NT2/D1 (cell line): ENCODE measurements around the gene RANBP10.

Experiments used
- DNase-seq: peaks from one replicate; pipeline ENCODE4 v3.0.0-alpha.2; 2011; ENCODE audit warnings: low read depth, low spot score
- H3K27me3 ChIP-seq: 2 replicates; pipeline ENCODE4 v1.6.0; 2011; ENCODE audit warnings: mild to moderate bottlenecking; ENCODE audit not compliant: insufficient read length, insufficient read depth
- H3K36me3 ChIP-seq: 2 replicates; pipeline ENCODE4 v1.6.1; 2011; ENCODE audit warnings: mild to moderate bottlenecking, low read length, mixed read lengths; ENCODE audit not compliant: insufficient read depth, insufficient read length
- H3K4me1 ChIP-seq: 2 replicates; pipeline ENCODE4 v1.5.1; 2011; ENCODE audit not compliant: insufficient read depth, insufficient read length
- H3K4me3 ChIP-seq: 2 replicates; pipeline ENCODE4 v1.5.1; 2011; ENCODE audit warnings: low read depth; ENCODE audit not compliant: insufficient read length
- H3K9ac ChIP-seq: 2 replicates; pipeline ENCODE4 v1.6.0; 2011; ENCODE audit warnings: low read depth; ENCODE audit not compliant: insufficient read length
- H3K9me3 ChIP-seq: 2 replicates; pipeline ENCODE4 v1.5.1; 2011; ENCODE audit warnings: mild to moderate bottlenecking, low read length; ENCODE audit not compliant: insufficient read depth
- SUZ12 ChIP-seq: IDR thresholded peaks from 2 replicates; pipeline ENCODE4 v1.6.1; 2011; ENCODE audit not compliant: insufficient read length, insufficient read depth; ENCODE audit errors: extremely low read depth
- YY1 ChIP-seq: IDR thresholded peaks from 2 replicates; pipeline ENCODE4 v1.6.1; 2011; ENCODE audit not compliant: insufficient read length, insufficient read depth
- ZNF274 ChIP-seq: IDR thresholded peaks from 2 replicates; pipeline ENCODE4 v1.6.1; 2011; ENCODE audit warnings: mild to moderate bottlenecking, low read depth, low read length

Gene RANBP10

DNA sequence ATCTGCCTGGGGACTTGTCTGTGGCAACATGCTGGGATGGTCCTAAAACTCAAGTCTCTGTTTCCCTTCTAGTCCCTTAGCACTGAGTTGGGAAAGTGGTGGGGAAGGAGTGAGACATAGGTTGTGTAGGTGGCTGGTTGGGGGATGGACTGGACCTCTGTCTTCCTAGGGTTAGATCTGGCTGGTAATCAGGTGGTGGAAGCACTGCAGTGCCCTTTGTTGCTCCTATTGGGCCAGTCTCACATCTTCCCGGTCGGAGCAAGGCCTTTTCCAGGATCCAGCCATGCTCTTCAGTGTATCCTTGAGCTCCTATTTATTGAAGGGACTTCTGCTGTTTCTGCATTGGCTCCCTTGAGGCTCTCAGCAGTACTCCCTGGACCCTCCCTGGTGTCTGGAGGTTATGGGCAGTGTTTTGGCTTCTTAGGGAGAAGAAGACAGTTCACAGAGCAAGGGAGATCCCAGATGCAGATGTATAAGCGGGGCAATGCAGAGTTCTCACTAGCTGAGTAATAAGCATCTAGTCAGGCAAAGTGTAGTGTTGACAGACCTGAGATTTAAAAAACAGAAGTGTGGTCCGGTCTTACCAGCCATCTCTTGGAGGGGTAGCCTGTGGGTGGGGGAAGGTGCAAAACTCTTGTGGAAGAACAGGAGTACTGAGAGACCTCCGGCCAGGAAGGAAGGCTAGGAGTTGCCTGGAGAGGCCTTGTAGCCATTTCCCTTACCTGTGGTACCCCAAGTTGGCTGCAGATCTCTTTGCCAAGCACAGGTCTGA, 39.1 kb upstream of the RANBP10 start:
- Histone ChIP-seq H3K4me1 (peaks cover 8% of the 10 kb centered on the region), H3K9me3 (no peaks in the 10 kb centered on the region), H3K4me3 (peak overlapping the region; percentile 94), H3K36me3 (peaks cover 51% of the 10 kb centered on the region), H3K27me3 (no peaks in the 10 kb centered on the region), H3K9ac (peak overlapping the region; percentile 95)
- no peak for DNase-seq
- TF ChIP-seq ZNF274, result no peak
- TF ChIP-seq SUZ12, result no peak
- TF ChIP-seq YY1, result no peak

DNA sequence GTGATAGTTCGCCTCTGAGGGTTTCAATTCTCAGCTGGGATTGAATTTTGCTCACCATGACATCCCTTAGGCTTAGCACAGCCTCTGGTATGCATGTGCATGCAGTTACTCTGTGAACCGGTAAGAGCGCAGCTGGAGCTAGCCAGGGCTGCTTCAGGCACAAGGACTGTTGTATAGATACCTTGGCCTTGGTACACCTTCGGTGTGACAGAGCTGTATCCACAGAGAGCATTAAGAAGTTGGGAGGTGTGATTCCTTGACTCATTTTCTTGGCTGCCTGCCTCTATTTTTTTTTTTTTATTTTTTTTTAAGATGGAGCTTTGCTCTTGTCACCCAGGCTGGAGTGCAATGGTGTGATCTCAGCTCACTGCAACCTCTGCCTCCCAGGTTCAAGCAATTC, 38.1 kb upstream of the RANBP10 start:
- no peaks in the 10 kb centered on the region for H3K9me3 ChIP-seq
- H3K4me1 ChIP-seq, result peaks cover 8% of the 10 kb centered on the region
- DNase-seq, result no peak
- H3K36me3 ChIP-seq, result peaks cover 44% of the 10 kb centered on the region
- TF ChIP-seq YY1 (no peak), SUZ12 (no peak), ZNF274 (no peak)
- H3K27me3 ChIP-seq, result no peaks in the 10 kb centered on the region
- peak overlapping the region; percentile 23 for H3K9ac ChIP-seq
- H3K4me3 ChIP-seq, result no peak overlapping the region

DNA sequence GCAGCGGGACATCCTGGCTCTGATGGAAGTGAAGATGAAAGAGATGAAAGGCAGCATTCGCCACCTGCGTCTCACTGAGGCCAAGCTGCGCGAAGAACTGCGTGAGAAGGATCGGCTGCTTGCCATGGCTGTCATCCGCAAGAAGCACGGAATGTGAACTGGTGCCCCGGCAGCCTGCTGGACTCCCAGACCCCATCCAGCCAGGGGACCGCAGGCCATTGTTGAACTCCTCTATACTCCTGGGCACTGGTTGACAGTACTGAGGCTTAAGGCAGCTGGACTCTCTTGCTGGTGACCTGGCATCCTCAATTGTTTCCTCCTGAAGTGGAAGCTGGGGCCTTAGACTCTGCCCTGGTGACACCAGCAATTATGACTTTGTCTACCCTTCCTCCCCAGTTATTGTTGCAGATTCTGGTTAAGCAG, 37.0 kb upstream of the RANBP10 start:
- DNase-seq, result no peak
- Histone ChIP-seq H3K4me3 (peak overlapping the region; percentile 95), H3K27me3 (no peaks in the 10 kb centered on the region), H3K4me1 (peaks cover 4% of the 10 kb centered on the region), H3K36me3 (peaks cover 36% of the 10 kb centered on the region), H3K9ac (peak overlapping the region; percentile 98), H3K9me3 (no peaks in the 10 kb centered on the region)
- no peak for TF ChIP-seq ZNF274
- TF ChIP-seq SUZ12, result no peak
- no peak for TF ChIP-seq YY1

DNA sequence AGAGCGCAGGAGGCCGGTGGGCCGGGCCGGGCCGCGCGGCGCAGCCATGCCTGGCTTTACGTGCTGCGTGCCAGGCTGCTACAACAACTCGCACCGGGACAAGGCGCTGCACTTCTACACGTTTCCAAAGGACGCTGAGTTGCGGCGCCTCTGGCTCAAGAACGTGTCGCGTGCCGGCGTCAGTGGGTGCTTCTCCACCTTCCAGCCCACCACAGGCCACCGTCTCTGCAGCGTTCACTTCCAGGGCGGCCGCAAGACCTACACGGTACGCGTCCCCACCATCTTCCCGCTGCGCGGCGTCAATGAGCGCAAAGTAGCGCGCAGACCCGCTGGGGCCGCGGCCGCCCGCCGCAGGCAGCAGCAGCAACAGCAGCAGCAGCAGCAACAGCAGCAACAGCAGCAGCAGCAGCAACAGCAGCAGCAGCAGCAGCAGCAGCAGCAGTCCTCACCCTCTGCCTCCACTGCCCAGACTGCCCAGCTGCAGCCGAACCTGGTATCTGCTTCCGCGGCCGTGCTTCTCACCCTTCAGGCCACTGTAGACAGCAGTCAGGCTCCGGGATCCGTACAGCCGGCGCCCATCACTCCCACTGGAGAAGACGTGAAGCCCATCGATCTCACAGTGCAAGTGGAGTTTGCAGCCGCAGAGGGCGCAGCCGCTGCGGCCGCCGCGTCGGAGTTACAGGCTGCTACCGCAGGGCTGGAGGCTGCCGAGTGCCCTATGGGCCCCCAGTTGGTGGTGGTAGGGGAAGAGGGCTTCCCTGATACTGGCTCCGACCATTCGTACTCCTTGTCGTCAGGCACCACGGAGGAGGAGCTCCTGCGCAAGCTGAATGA, 36.4 kb upstream of the RANBP10 start:
- TF ChIP-seq YY1 (no peak), SUZ12 (no peak)
- H3K9ac ChIP-seq, result peak overlapping the region; percentile 98
- peak overlapping the region; percentile 95 for H3K4me3 ChIP-seq
- no peaks in the 10 kb centered on the region for H3K9me3 ChIP-seq
- DNase-seq, result no peak
- H3K27me3 ChIP-seq, result no peaks in the 10 kb centered on the region
- peaks cover 30% of the 10 kb centered on the region for H3K36me3 ChIP-seq
- H3K4me1 ChIP-seq, result peaks cover 4% of the 10 kb centered on the region

DNA sequence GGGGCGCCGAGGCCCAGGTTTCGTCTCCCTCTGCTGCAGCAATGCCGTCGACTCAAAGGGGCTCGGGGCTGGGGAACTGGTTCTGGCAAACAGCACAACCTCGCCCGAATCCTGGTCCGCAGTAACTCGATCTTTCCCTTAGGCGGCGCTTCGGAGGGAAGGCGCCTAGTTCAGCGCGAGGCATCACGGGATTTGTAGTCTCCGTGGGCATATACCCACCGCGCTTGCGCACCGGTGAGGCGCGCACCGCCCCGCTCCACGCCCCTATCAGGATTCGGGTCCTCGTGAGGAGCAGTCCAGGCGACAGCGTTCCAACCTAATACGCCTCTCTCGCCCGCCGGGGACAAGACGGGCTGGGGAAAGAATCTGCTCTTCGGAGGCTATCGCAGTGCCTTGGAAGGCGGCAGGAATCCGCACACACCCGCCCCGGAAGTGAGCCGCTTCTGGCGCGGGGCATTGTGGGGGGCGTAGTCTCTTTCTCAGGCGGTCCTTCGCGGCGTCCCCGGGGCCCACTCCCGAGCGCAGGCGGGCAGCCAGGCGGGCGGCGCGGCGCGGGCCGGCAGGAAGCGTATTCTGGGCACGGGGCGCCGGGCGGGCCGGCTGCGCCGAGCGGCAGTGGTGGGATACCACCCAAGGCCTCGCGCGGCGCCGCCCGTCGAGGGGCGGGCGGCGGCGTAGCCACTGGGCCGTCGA, 35.6 kb upstream of the RANBP10 start, which contains the start of gene THAP11:
Gene THAP11, plus strand, starts transcription at position 505 of the 693 bp plus-strand sequence. CDS start 235 bp downstream, outside the sequence.
- Histone ChIP-seq H3K9me3 (no peaks in the 10 kb centered on the region), H3K9ac (peak within 1 kb of the TSS; percentile 98), H3K4me3 (peak within 1 kb of the TSS; percentile 95), H3K4me1 (peaks cover 4% of the 10 kb centered on the region), H3K27me3 (no peaks in the 10 kb centered on the region), H3K36me3 (peaks cover 30% of the 10 kb centered on the region)
- TF ChIP-seq SUZ12, result no peak
- peak; percentile 98 for DNase-seq

DNA sequence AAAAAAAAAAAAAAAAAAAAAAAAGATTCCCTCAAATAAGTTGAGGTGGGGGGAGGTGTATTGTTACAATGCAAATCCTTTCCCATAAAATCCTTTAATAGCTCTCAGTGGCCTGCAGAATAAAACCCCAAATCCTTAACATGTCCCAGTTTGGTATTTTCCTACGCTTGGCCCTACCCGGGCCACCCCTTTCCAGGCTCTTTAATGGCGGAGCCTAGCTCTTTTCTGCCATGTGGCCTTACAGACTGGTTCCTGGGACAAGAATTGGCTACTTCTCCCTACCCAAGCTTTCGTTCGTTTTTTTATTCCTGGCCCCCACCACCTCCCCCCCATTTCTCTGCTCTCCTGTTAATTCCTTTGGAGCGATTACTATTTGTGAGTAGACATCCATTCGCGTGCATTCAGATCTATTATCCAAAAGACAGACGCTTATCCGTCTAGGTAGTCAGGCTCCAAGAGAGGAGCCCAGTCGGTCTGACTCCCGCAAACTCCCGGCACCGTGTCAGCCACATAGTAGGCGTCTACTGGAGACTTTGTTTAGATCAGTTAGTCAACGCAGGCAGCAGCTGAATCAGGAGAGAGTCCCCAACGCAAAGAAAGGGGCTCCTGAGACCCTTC, 34.9 kb upstream of the RANBP10 start:
- Histone ChIP-seq H3K4me1 (peaks cover 4% of the 10 kb centered on the region), H3K9ac (peak overlapping the region; percentile 98), H3K9me3 (no peaks in the 10 kb centered on the region), H3K27me3 (no peaks in the 10 kb centered on the region), H3K4me3 (peak overlapping the region; percentile 95), H3K36me3 (peaks cover 30% of the 10 kb centered on the region)
- no peak for DNase-seq
- no peak for TF ChIP-seq SUZ12
- no peak for TF ChIP-seq ZNF274
- no peak for TF ChIP-seq YY1
